ENCODE data around the gene SLCO3A1.

GRCh38 chr15:92111751-92112150, 258.2 kb downstream of the SLCO3A1 start:
- TF ChIP-seq, protein P1, sequence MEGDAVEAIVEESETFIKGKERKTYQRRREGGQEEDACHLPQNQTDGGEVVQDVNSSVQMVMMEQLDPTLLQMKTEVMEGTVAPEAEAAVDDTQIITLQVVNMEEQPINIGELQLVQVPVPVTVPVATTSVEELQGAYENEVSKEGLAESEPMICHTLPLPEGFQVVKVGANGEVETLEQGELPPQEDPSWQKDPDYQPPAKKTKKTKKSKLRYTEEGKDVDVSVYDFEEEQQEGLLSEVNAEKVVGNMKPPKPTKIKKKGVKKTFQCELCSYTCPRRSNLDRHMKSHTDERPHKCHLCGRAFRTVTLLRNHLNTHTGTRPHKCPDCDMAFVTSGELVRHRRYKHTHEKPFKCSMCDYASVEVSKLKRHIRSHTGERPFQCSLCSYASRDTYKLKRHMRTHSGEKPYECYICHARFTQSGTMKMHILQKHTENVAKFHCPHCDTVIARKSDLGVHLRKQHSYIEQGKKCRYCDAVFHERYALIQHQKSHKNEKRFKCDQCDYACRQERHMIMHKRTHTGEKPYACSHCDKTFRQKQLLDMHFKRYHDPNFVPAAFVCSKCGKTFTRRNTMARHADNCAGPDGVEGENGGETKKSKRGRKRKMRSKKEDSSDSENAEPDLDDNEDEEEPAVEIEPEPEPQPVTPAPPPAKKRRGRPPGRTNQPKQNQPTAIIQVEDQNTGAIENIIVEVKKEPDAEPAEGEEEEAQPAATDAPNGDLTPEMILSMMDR (IDR thresholded peaks at IDR 0.05) = no peak
- TF ChIP-seq POLR2A (IDR thresholded peaks at IDR 0.05) = no peak

All from adrenal gland (tissue), 5 donors.